ENCODE data around the gene PRSS8. TPM values are rescaled to one million over a fixed set of nuclear protein-coding genes. Genes with fewer than 3 reads are reported as not detected.

Gene PRSS8
- total RNA-seq, 1 experiment from 2014 or later, result 32.6 TPM

- BruUV-seq (replicated peaks), result no TSS peak
- Mint-ChIP-seq H3K4me1 (ENCODE audit: insufficient read depth, unreplicated experiment) (peaks cover 20% of the 10 kb centered on the region), H3K27me3 (ENCODE audit: insufficient read depth, unreplicated experiment) (no peaks in the 10 kb centered on the region), H3K9me3 (ENCODE audit: unreplicated experiment) (no peaks in the 10 kb centered on the region), H3K27ac (ENCODE audit: low read depth, unreplicated experiment) (no peak within 1 kb of the TSS), H3K4me3 (ENCODE audit: unreplicated experiment) (peak within 1 kb of the TSS; percentile 73), H3K36me3 (ENCODE audit: insufficient read depth, unreplicated experiment) (peaks cover 38% of the 10 kb centered on the region)
- CTCF ChIA-PET, result interaction anchor here (0.5 to 0.7 kb wide), 3 partner anchors 9 to 36 kb away, joined by 3 read pairs; no protein-coding TSS in a partner anchor
- peak; percentile 60 for DNase-seq (ENCODE audit: unreplicated experiment)
- POLR2A ChIA-PET, result interaction anchor here (0.6 to 1.9 kb wide), 4 partner anchors 9 to 770 kb away, joined by 3 to 10 read pairs (median 5); partner anchors contain the start of genes KAT8 and PRSS8
- no peak for TF ChIP-seq CTCF (IDR thresholded peaks at IDR 0.05; ENCODE audit: unreplicated experiment)
- intact Hi-C loops (cut with micrococcal nuclease), result no loop called here
Measured at GRCh38 chr16:31108035-31108793, 27.3 kb downstream of the PRSS8 start, which contains the start of gene BCKDK. BCKDK (plus strand) TSS chr16:31108386; CDS start chr16:31109224, 838 bp downstream.

- intact Hi-C loops (cut with micrococcal nuclease), result no loop called here
- Mint-ChIP-seq H3K4me3 (ENCODE audit: unreplicated experiment) (peak overlapping the region; percentile 73), H3K9me3 (ENCODE audit: unreplicated experiment) (no peaks in the 10 kb centered on the region), H3K27ac (ENCODE audit: low read depth, unreplicated experiment) (no peak overlapping the region), H3K36me3 (ENCODE audit: insufficient read depth, unreplicated experiment) (peaks cover 32% of the 10 kb centered on the region), H3K27me3 (ENCODE audit: insufficient read depth, unreplicated experiment) (no peaks in the 10 kb centered on the region), H3K4me1 (ENCODE audit: insufficient read depth, unreplicated experiment) (peaks cover 20% of the 10 kb centered on the region)
- no TSS peak for BruUV-seq (replicated peaks)
- no peak for DNase-seq (ENCODE audit: unreplicated experiment)
- ChIA-PET POLR2A (interaction anchor here (0.6 to 1.9 kb wide), 4 partner anchors 10 to 769 kb away, joined by 3 to 10 read pairs (median 5); partner anchors contain the start of genes KAT8 and PRSS8), CTCF (interaction anchor here (0.6 to 0.9 kb wide), 3 partner anchors 9 to 35 kb away, joined by 3 to 5 read pairs (median 3); no protein-coding TSS in a partner anchor)
- no peak for TF ChIP-seq CTCF (IDR thresholded peaks at IDR 0.05; ENCODE audit: unreplicated experiment)
Measured at GRCh38 chr16:31107465-31107867, 28.1 kb downstream of the PRSS8 start.

- peaks cover 31% of the 10 kb centered on the region for H3K36me3 Mint-ChIP-seq (ENCODE audit: insufficient read depth, unreplicated experiment)
- CTCF ChIA-PET, result interaction anchor here (0.6 to 0.9 kb wide), 4 partner anchors 14 to 171 kb away, joined by 3 to 5 read pairs (median 3); partner anchors contain the start of gene PRSS8
- TF ChIP-seq CTCF (IDR thresholded peaks at IDR 0.05; ENCODE audit: unreplicated experiment), result no peak
- H3K27ac Mint-ChIP-seq (ENCODE audit: low read depth, unreplicated experiment), result no peak overlapping the region
- intact Hi-C loops (cut with micrococcal nuclease), result no loop called here
- DNase-seq (ENCODE audit: unreplicated experiment), result no peak
- H3K4me3 Mint-ChIP-seq (ENCODE audit: unreplicated experiment), result no peak overlapping the region
- H3K4me1 Mint-ChIP-seq (ENCODE audit: insufficient read depth, unreplicated experiment), result peaks cover 20% of the 10 kb centered on the region
- POLR2A ChIA-PET, result interaction anchor here (0.7 to 0.9 kb wide), 2 partner anchors 28 to 148 kb away, joined by 3 read pairs; no protein-coding TSS in a partner anchor
- H3K27me3 Mint-ChIP-seq (ENCODE audit: insufficient read depth, unreplicated experiment), result no peaks in the 10 kb centered on the region
- BruUV-seq (replicated peaks), result no TSS peak
- no peaks in the 10 kb centered on the region for H3K9me3 Mint-ChIP-seq (ENCODE audit: unreplicated experiment)
Measured at GRCh38 chr16:31106509-31107464, 28.7 kb downstream of the PRSS8 start.
